ENCODE data around the gene AQP12B. TPM values are rescaled to one million over a fixed set of nuclear protein-coding genes. Genes with fewer than 3 reads are reported as not detected.
A peak's percentile ranks its signal among the peaks of the same experiment; 100 is the strongest.
"Not testable (repeated sequence)": the region's sequence is repeated elsewhere in the genome, so short reads cannot be mapped to it uniquely, and the experiment has no call there.

Gene AQP12B
- total RNA-seq, 1 experiment from 2014 or later: not detected

DNA sequence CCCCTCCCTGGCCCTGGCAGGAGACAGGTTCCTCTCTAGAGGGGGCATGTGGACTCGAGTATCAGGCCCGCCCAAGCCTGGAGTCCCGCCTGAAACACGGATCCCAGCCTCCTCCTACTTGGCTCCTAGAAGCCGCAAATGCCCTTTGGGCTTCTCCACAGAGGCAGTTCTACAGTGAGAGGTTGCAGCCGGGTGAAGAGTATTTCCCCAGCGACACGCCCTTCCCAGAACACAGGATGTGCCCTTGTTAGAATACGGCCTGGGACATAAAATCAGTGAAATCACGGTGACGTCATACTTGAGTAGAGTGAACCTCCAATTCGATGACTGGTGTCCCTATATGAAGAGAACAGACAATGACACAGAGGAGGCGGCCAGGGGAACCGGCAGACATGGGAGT is 4.6 kb downstream of the AQP12B start:
- H3K27me3 ChIP-seq (ENCODE audit: low read length); H3K4me1 ChIP-seq (ENCODE audit: insufficient read depth, low read length); H3K9me3 ChIP-seq (ENCODE audit: low read length); H3K79me2 ChIP-seq (ENCODE audit: low read length); H3K4me3 ChIP-seq (ENCODE audit: low read length); H4K20me1 ChIP-seq (ENCODE audit: low read length); DNase-seq; POLR2A ChIA-PET (ENCODE audit: unreplicated experiment); H3K9ac ChIP-seq (ENCODE audit: low read length); H3K36me3 ChIP-seq (ENCODE audit: low read depth, low read length); intact Hi-C loops (cut with micrococcal nuclease); H3K27ac ChIP-seq (ENCODE audit: low read length); H2AFZ ChIP-seq (ENCODE audit: low read length); H3K9me2 ChIP-seq (replicated peaks; ENCODE audit: low read length); BruUV-seq (replicated peaks); H3F3A ChIP-seq (ENCODE audit: low read length, unreplicated experiment); ATAC-seq; H3K4me2 ChIP-seq (ENCODE audit: low read length); CTCF ChIA-PET: not testable (repeated sequence)

- ATAC-seq: peak; percentile 58
- H3K27me3 ChIP-seq (ENCODE audit: low read length): peaks cover 14% of the 10 kb centered on the region
Measured at GRCh38 chr2:240675345-240675744, 7.3 kb downstream of the AQP12B start.

GRCh38 chr2:240674461-240675184 is 8.1 kb downstream of the AQP12B start:
- ATAC-seq; CTCF ChIA-PET; POLR2A ChIA-PET (ENCODE audit: unreplicated experiment): not testable (repeated sequence)

More at GRCh38 chr2:240675345-240675744, 7.3 kb downstream of the AQP12B start:
- H3K27ac ChIP-seq (ENCODE audit: low read length); intact Hi-C loops (cut with micrococcal nuclease); BruUV-seq (replicated peaks); H3K4me1 ChIP-seq (ENCODE audit: insufficient read depth, low read length); H4K20me1 ChIP-seq (ENCODE audit: low read length); H3K79me2 ChIP-seq (ENCODE audit: low read length); CTCF ChIA-PET; H3K9me3 ChIP-seq (ENCODE audit: low read length); H3K9me2 ChIP-seq (replicated peaks; ENCODE audit: low read length); H3K4me2 ChIP-seq (ENCODE audit: low read length); POLR2A ChIA-PET (ENCODE audit: unreplicated experiment); H3K36me3 ChIP-seq (ENCODE audit: low read depth, low read length); H3K9ac ChIP-seq (ENCODE audit: low read length); H3F3A ChIP-seq (ENCODE audit: low read length, unreplicated experiment); H3K4me3 ChIP-seq (ENCODE audit: low read length); H2AFZ ChIP-seq (ENCODE audit: low read length); DNase-seq: not testable (repeated sequence)

DNA sequence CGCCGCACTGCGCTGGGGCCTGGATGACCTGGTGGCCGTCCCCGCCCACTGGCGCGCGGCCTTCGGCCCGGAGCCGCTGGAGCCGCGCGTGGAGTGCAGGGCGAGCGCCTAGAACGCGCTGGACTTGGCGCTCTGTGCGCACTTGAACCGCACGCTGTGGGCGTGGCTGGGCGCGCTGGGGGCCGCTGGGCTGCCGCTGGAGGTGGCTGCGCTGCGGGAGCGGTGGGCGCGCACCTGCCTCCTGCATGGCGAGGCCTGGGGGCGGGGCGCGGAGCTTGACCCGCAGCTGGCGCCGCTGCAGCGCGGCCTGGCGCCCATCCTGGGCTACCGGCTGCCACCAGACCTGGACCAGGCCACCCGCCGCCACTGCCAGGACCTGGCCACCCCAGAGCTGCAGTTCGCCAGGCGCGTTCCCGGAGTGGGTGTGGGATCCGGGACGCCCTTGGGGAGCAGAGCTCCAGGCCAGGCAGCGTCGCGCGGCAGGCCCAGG is 9.9 kb downstream of the AQP12B start:
- H3K4me3 ChIP-seq (ENCODE audit: low read length): no peak overlapping the region
- H3K36me3 ChIP-seq (ENCODE audit: low read depth, low read length): no peaks in the 10 kb centered on the region
- no peak for TF ChIP-seq EZH2 (IDR thresholded peaks at IDR 0.05; ENCODE audit: low read length, unreplicated experiment)
- TF ChIP-seq EZH2phosphoT487 (IDR thresholded peaks at IDR 0.05; ENCODE audit: borderline replicate concordance, low read length): no peak
- TF ChIP-seq, protein P1, sequence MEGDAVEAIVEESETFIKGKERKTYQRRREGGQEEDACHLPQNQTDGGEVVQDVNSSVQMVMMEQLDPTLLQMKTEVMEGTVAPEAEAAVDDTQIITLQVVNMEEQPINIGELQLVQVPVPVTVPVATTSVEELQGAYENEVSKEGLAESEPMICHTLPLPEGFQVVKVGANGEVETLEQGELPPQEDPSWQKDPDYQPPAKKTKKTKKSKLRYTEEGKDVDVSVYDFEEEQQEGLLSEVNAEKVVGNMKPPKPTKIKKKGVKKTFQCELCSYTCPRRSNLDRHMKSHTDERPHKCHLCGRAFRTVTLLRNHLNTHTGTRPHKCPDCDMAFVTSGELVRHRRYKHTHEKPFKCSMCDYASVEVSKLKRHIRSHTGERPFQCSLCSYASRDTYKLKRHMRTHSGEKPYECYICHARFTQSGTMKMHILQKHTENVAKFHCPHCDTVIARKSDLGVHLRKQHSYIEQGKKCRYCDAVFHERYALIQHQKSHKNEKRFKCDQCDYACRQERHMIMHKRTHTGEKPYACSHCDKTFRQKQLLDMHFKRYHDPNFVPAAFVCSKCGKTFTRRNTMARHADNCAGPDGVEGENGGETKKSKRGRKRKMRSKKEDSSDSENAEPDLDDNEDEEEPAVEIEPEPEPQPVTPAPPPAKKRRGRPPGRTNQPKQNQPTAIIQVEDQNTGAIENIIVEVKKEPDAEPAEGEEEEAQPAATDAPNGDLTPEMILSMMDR (conservative IDR thresholded peaks at IDR 0.05; ENCODE audit: low read depth, low read length): no peak
- POLR2A ChIA-PET (ENCODE audit: unreplicated experiment): no interaction called here
- no peak overlapping the region for H2AFZ ChIP-seq (ENCODE audit: low read length)
- intact Hi-C loops (cut with micrococcal nuclease): no loop called here
- no peak for ATAC-seq
- no peaks in the 10 kb centered on the region for H3F3A ChIP-seq (ENCODE audit: low read length, unreplicated experiment)
- DNase-seq: no peak
- no peak overlapping the region for H3K9ac ChIP-seq (ENCODE audit: low read length)
- H4K20me1 ChIP-seq (ENCODE audit: low read length): no peaks in the 10 kb centered on the region
- peaks cover 39% of the 10 kb centered on the region for H3K27me3 ChIP-seq (ENCODE audit: low read length)
- H3K9me3 ChIP-seq (ENCODE audit: low read length): no peaks in the 10 kb centered on the region
- no peak overlapping the region for H3K4me2 ChIP-seq (ENCODE audit: low read length)
- H3K27ac ChIP-seq (ENCODE audit: low read length): no peak overlapping the region
- no TSS peak for BruUV-seq (replicated peaks)
- no peaks in the 10 kb centered on the region for H3K9me2 ChIP-seq (replicated peaks; ENCODE audit: low read length)
- H3K79me2 ChIP-seq (ENCODE audit: low read length): no peaks in the 10 kb centered on the region
- CTCF ChIA-PET: no interaction called here
- no peaks in the 10 kb centered on the region for H3K4me1 ChIP-seq (ENCODE audit: insufficient read depth, low read length)

More at GRCh38 chr2:240674461-240675184, 8.1 kb downstream of the AQP12B start:
- H3K36me3 ChIP-seq (ENCODE audit: low read depth, low read length); H3K4me3 ChIP-seq (ENCODE audit: low read length); H2AFZ ChIP-seq (ENCODE audit: low read length); H3F3A ChIP-seq (ENCODE audit: low read length, unreplicated experiment); intact Hi-C loops (cut with micrococcal nuclease); H3K4me2 ChIP-seq (ENCODE audit: low read length); H3K79me2 ChIP-seq (ENCODE audit: low read length); DNase-seq; H3K9ac ChIP-seq (ENCODE audit: low read length); H3K4me1 ChIP-seq (ENCODE audit: insufficient read depth, low read length); BruUV-seq (replicated peaks); H3K27ac ChIP-seq (ENCODE audit: low read length); H3K9me2 ChIP-seq (replicated peaks; ENCODE audit: low read length); H3K9me3 ChIP-seq (ENCODE audit: low read length); H4K20me1 ChIP-seq (ENCODE audit: low read length): not testable (repeated sequence)
- H3K27me3 ChIP-seq (ENCODE audit: low read length): peaks cover 21% of the 10 kb centered on the region
